ENCODE measurements around the gene PSRC1.

Gene PSRC1

GRCh38 chr1:109271458-109271857 is 11.5 kb downstream of the PSRC1 start:
- DNase-seq = no peak

- DNase-seq = no peak
Observed at GRCh38 chr1:109270623-109271317, 12.2 kb downstream of the PSRC1 start.

DNA sequence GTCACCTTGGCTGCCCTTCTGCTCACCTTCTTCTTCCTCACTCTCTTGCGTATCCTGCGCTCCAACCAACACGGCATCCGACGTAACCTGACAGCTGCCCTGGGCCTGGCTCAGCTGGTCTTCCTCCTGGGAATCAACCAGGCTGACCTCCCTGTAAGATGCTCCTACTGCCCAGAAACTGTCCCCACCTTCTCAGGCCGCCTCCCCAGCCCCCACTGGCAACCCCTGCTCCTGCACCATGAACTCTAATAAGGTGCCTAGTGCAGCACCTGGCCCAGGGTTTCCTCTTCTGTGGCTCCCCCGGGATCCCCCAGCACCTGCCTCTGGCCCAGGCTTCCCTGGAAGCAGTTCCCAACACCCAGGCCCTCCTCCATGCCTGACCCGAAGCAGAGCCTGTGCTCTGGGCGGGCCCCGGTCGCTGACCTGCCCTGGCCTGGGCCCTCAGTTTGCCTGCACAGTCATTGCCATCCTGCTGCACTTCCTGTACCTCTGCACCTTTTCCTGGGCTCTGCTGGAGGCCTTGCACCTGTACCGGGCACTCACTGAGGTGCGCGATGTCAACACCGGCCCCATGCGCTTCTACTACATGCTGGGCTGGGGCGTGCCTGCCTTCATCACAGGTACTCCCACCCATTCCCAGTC is 12.8 kb downstream of the PSRC1 start:
- DNase-seq = no peak

DNA sequence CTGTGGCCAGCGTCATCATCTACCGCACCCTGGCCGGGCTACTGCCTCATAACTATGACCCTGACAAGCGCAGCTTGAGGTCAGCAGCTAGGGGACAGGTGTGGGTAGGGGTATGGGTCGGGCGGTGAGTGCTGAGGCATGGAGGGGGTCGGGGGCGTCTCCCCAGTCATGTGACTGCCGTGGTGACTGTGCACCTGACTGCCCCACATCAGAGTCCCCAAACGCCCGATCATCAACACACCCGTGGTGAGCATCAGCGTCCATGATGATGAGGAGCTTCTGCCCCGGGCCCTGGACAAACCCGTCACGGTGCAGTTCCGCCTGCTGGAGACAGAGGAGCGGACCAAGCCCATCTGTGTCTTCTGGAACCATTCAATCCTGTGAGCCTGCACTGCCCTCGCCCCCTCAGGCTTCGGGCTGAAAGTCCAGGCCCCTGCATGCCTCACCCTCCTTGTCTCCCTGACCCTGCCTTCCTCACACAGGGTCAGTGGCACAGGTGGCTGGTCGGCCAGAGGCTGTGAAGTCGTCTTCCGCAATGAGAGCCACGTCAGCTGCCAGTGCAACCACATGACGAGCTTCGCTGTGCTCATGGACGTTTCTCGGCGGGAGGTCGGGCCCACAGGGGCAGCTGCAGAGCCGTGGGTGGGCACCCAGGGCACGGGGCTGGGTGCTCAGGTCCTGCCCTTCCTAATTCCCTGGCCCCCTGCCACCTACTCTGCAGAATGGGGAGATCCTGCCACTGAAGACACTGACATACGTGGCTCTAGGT is 13.5 kb downstream of the PSRC1 start:
- no peak for DNase-seq

DNA sequence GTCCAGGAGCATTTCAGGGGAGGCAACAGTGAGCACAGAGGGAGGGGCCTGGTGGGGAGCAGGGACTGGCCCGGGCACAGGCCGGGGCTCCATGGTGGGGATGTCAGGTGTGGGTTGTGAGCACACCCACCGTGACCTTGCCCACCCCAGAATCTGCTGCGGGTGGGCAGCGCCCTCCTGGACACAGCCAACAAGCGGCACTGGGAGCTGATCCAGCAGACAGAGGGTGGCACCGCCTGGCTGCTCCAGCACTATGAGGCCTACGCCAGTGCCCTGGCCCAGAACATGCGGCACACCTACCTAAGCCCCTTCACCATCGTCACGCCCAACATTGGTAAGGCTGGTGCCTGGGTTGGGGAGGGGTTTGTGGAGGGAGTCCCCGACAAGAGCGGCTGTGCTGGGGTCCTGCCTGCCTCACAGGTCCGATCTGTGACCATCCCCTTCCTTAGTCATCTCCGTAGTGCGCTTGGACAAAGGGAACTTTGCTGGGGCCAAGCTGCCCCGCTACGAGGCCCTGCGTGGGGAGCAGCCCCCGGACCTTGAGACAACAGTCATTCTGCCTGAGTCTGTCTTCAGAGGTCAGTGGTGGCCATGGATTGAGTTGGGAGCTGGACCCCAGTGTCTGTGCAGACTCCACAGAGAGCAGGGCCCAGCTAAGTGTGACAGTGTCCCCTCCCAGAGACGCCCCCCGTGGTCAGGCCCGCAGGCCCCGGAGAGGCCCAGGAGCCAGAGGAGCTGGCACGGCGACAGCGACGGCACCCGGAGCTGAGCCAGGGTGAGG is 14.3 kb downstream of the PSRC1 start:
- DNase-seq = no peak

GRCh38 chr1:109267743-109268300 is 15.1 kb downstream of the PSRC1 start:
- DNase-seq = no peak

DNA sequence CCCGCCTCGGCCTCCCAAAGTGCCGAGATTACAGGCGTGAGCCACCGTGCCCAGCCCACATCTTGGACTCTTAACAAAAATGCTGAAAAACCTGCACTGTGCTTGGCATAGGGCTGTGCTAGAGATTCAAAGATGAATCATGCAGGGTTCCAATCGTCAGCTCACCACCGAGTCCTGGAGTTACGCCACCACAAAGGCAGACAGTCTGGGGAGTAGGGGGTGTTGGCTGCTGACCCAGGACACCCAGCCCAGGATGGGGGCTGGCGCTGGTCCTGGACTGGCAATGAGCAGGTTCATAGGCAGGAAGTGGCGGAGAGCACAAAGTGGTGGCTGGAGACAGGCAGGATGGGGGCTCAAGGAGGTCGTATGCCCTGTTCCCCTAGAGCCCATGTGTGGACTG is 16.0 kb downstream of the PSRC1 start:
- no peak for DNase-seq

- no peak for DNase-seq
Observed at GRCh38 chr1:109265741-109266330, 17.1 kb downstream of the PSRC1 start.

GRCh38 chr1:109265016-109265415 is 17.9 kb downstream of the PSRC1 start:
- no peak for DNase-seq

- DNase-seq = no peak
Observed at GRCh38 chr1:109264379-109264755, 18.6 kb downstream of the PSRC1 start.

- DNase-seq = peak; percentile 37 to 72 (median 64)
Observed at GRCh38 chr1:109263597-109264378, 19.2 kb downstream of the PSRC1 start.

DNA sequence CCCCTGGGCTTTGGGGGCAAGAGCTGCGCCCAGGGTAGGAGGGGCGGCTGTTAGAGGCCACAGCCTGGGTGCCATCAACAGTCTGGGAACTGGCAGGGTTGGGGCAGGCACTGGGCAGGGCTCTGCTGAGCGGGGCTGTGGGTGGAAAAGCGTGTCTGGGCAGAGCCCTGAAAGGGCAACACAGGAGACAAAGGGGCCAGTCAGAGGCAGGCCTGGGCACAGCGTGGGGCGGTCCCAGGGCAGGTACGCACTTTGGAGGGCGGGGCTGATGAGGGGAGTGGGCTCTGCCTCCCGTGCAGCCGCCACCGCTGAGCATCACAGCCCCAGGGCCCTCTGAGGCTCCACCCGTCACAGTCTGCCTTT is 19.7 kb downstream of the PSRC1 start:
- DNase-seq = peak in 1 of 6 experiments; percentile 36

- no peak for DNase-seq
Observed at GRCh38 chr1:109262231-109263055, 20.5 kb downstream of the PSRC1 start.

DNA sequence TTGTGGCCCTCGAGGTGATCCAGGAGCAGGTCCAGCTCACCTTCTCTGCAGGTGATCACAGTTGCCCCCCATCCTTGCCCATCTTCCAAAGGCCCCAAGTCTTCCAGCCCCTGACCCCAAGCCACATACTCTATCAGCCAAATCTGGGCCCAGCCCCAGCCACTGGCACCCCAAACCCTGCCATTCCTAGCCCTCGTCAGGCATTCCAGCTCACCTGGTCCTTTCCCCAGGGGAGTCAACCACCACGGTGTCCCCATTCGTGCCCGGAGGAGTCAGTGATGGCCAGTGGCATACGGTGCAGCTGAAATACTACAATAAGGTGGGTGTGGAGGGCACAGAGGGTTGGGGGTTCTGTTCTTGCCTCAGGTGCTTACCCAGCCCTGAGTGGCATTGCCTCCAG is 21.4 kb downstream of the PSRC1 start:
- DNase-seq = no peak

- no peak for DNase-seq
Observed at GRCh38 chr1:109261006-109261405, 21.9 kb downstream of the PSRC1 start.

GRCh38 chr1:109259674-109260557 is 23.0 kb downstream of the PSRC1 start:
- DNase-seq = no peak

GRCh38 chr1:109258481-109259466 is 24.2 kb downstream of the PSRC1 start:
- DNase-seq = no peak

GRCh38 chr1:109257682-109258421 is 25.1 kb downstream of the PSRC1 start:
- DNase-seq = no peak
